Glutamatergic neuron (in vitro differentiated cells): ENCODE results near the gene FGGY. TPM values are rescaled to one million over a fixed set of nuclear protein-coding genes. Genes with fewer than 3 reads are reported as not detected.

ENCODE experiments used
- DNase-seq: peaks from one replicate; pipeline ENCODE4 v3.0.0; 2022
- H3K27ac Mint-ChIP-seq: one replicate; pipeline ENCODE4 v1.8.0; 2020; ENCODE audit warnings: mild to moderate bottlenecking, mixed read lengths, inconsistent platforms; ENCODE audit not compliant: unreplicated experiment
- H3K27me3 Mint-ChIP-seq: one replicate; pipeline ENCODE4 v1.8.0; 2020; ENCODE audit warnings: mild to moderate bottlenecking, moderate library complexity, mixed read lengths, inconsistent platforms; ENCODE audit not compliant: unreplicated experiment
- H3K36me3 Mint-ChIP-seq: one replicate; pipeline ENCODE4 v1.8.0; 2020; ENCODE audit warnings: mild to moderate bottlenecking, mixed read lengths, inconsistent platforms; ENCODE audit not compliant: unreplicated experiment
- H3K4me1 Mint-ChIP-seq: one replicate; pipeline ENCODE4 v1.8.0; 2020; ENCODE audit warnings: mild to moderate bottlenecking, low read depth, mixed read lengths, inconsistent platforms; ENCODE audit not compliant: unreplicated experiment
- H3K4me3 Mint-ChIP-seq: one replicate; pipeline ENCODE4 v1.8.0; 2020; ENCODE audit warnings: mild to moderate bottlenecking, mixed read lengths, inconsistent platforms; ENCODE audit not compliant: unreplicated experiment
- H3K9me3 Mint-ChIP-seq: one replicate; pipeline ENCODE4 v1.8.0; 2020; ENCODE audit warnings: mild to moderate bottlenecking, moderate library complexity, mixed read lengths, inconsistent platforms; ENCODE audit not compliant: unreplicated experiment
- total RNA-seq: library from RNA; stranded (reverse); fragmentation: NEBNext Ultra II Directional; extraction: Animal tissue kit (Norgen Biotek cat#: 25700); gene quantifications from one replicate; pipeline ENCODE4 v1.2.1, GENCODE V29; 2021; ENCODE audit not compliant: unreplicated experiment
- TF ChIP-seq, protein P1 (sequence below): fragments of 200-600 bp; sonication (generic); IDR thresholded peaks from one replicate; pipeline ENCODE4 v1.5.0; 2021; ENCODE audit not compliant: partially characterized antibody, unreplicated experiment

The FGGY gene
- total RNA-seq, 1 donor from 2014 or later = 11.6 TPM

DNA sequence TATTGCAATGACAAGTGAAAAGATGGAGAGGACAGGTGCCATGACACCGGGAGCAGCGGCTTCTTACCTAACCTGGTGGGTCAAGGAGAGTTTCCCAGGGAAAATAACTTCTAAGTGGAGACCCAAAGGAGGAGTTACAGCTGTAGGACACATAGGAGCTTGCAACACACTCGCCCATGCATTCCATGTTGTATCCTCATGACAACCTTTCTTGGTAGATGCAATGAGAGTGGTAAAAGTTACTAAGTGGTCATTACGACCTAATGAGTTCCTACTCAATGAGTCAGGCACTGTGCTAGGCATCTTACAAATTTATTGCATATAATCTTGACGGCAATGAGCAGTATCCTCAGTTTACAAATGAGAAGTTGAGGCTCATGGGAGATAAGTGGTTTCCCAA, 398.4 kb downstream of the FGGY start:
- no peaks in the 10 kb centered on the region for H3K27me3 Mint-ChIP-seq

DNA sequence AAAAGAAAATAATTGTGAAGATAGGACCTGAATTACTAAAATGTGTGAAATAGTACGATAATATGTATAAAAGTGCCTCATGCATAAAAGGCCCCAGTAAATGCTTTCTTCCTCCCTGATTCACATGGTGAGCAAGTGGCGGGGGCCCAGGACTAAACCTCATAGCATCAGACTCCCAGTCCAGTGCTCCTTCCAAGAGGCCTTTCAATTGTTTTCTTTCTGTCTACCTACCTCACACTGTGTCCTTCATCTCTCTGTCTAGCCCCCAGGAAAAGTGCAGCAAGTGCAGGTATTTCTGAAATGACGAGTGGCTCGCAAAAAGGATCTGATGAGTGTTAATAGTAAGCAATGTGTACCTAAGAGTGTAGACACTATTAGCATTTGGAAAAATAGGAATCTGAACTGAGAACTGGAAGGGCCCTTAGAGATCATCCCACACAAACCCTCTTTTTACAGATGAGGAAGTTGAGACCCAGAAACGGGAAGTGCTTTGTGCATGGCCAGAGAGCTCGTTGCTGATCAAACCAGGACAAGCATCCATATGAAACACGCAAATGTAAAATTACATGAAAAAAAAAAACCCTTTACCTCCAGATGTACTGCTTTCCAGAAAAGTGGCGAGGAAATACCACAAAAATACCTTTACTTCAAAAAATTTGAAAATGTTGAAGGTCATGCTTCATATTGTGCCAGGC, 399.7 kb downstream of the FGGY start:
- DNase-seq = no peak
- TF ChIP-seq, protein P1, sequence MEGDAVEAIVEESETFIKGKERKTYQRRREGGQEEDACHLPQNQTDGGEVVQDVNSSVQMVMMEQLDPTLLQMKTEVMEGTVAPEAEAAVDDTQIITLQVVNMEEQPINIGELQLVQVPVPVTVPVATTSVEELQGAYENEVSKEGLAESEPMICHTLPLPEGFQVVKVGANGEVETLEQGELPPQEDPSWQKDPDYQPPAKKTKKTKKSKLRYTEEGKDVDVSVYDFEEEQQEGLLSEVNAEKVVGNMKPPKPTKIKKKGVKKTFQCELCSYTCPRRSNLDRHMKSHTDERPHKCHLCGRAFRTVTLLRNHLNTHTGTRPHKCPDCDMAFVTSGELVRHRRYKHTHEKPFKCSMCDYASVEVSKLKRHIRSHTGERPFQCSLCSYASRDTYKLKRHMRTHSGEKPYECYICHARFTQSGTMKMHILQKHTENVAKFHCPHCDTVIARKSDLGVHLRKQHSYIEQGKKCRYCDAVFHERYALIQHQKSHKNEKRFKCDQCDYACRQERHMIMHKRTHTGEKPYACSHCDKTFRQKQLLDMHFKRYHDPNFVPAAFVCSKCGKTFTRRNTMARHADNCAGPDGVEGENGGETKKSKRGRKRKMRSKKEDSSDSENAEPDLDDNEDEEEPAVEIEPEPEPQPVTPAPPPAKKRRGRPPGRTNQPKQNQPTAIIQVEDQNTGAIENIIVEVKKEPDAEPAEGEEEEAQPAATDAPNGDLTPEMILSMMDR = no peak
- Mint-ChIP-seq H3K27me3 (no peaks in the 10 kb centered on the region), H3K4me1 (peaks cover 26% of the 10 kb centered on the region), H3K27ac (no peak overlapping the region), H3K9me3 (no peaks in the 10 kb centered on the region), H3K4me3 (no peak overlapping the region), H3K36me3 (no peaks in the 10 kb centered on the region)

More for the DNA sequence above, 398.4 kb downstream of the FGGY start:
- peaks cover 1% of the 10 kb centered on the region for H3K9me3 Mint-ChIP-seq
- no peaks in the 10 kb centered on the region for H3K36me3 Mint-ChIP-seq
- TF ChIP-seq, protein P1 = no peak
- no peak overlapping the region for H3K27ac Mint-ChIP-seq
- H3K4me3 Mint-ChIP-seq = no peak overlapping the region
- peaks cover 30% of the 10 kb centered on the region for H3K4me1 Mint-ChIP-seq
- no peak for DNase-seq

DNA sequence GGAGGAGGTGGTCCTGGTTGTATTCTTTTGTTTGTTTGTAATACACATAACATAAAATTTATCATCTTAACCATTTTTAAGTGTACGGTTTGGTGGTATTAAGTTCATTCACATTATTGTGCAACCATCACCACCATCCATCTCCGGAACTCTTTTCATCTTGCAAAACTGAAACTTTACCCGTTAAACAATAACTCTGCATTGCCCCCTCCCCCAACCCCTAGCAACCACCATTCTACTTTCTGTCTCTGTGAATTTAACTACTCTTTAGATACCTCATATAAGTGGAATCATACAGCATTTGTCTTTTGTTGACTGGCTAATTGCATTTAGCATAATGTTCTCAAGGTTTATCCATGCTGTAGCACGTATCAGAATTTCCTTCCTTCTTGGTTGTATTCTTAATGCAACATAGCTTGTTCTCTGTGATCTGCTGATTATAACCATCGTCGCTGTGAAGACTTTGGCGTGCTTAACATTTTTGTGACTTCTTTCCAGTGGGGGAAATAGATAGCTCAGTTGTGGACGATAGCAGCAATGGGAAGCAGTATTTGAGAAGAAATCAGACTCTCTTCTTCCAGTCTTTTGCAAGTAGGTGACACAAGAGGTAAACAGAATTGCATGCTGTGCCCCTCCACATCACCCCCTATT, 400.4 kb downstream of the FGGY start:
- Mint-ChIP-seq H3K36me3 (no peaks in the 10 kb centered on the region), H3K27me3 (no peaks in the 10 kb centered on the region), H3K9me3 (no peaks in the 10 kb centered on the region), H3K4me1 (peaks cover 22% of the 10 kb centered on the region), H3K27ac (no peak overlapping the region), H3K4me3 (no peak overlapping the region)
- TF ChIP-seq, protein P1 = no peak
- no peak for DNase-seq

DNA sequence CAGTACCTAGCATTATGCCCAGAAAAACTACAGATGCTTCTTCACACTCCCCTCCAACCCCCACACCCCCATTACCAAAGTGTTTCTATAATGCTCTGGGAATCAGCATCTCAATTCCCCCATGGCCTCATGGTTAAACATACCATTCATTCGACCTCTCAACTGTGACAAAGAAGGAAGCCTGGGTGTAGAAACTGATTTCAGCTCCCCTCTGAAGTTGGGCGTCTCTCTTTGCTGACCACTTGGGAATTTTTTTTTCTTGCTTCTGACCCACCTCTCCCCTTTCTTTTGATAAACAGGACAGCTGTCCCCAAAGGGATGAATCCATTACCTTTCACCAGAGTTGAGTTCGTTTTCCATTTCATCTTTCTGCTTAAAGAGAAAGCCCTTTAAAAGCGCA, 401.5 kb downstream of the FGGY start:
- H3K36me3 Mint-ChIP-seq = no peaks in the 10 kb centered on the region
- H3K4me3 Mint-ChIP-seq = peak overlapping the region; percentile 45
- no peaks in the 10 kb centered on the region for H3K9me3 Mint-ChIP-seq
- H3K27me3 Mint-ChIP-seq = no peaks in the 10 kb centered on the region
- TF ChIP-seq, protein P1 = no peak
- peak overlapping the region; percentile 40 for H3K27ac Mint-ChIP-seq
- peaks cover 21% of the 10 kb centered on the region for H3K4me1 Mint-ChIP-seq
- no peak for DNase-seq

- no peak overlapping the region for H3K27ac Mint-ChIP-seq
- DNase-seq = no peak
- TF ChIP-seq, protein P1 = peak; percentile 90
- peak overlapping the region; percentile 49 for H3K4me3 Mint-ChIP-seq
- no peaks in the 10 kb centered on the region for H3K9me3 Mint-ChIP-seq
- peaks cover 21% of the 10 kb centered on the region for H3K4me1 Mint-ChIP-seq
- H3K27me3 Mint-ChIP-seq = no peaks in the 10 kb centered on the region
- H3K36me3 Mint-ChIP-seq = no peaks in the 10 kb centered on the region
Measured at GRCh38 chr1:59699227-59699847, 402.4 kb downstream of the FGGY start.
